ENCODE results near the gene DDX54.

- TF ChIP-seq EZH2 (IDR thresholded peaks at IDR 0.05) (no peak), POLR2AphosphoS5 (IDR thresholded peaks at IDR 0.05; ENCODE audit: borderline replicate concordance, low read depth, low read length) (no peak)
Measured at GRCh38 chr12:113204804-113205203, 19.5 kb upstream of the DDX54 start.

All from SK-N-MC (cell line).